Measurements from ENCODE around the gene ARFRP1.

The ARFRP1 gene

GRCh38 chr20:63701329-63702035, 6.3 kb downstream of the ARFRP1 start:
- DNase-seq (ENCODE audit: low spot score) = no peak

- no peak for DNase-seq (ENCODE audit: low spot score)
These were observed 6.8 kb downstream of the ARFRP1 start for GRCh38 chr20:63701051-63701328.

- DNase-seq (ENCODE audit: low spot score) = no peak
These were observed 7.4 kb downstream of the ARFRP1 start for GRCh38 chr20:63700199-63701050.

GRCh38 chr20:63699466-63700198, 8.1 kb downstream of the ARFRP1 start:
- no peak for DNase-seq (ENCODE audit: low spot score)

- DNase-seq (ENCODE audit: low spot score) = no peak
These were observed 8.9 kb downstream of the ARFRP1 start for GRCh38 chr20:63698739-63699465.

GRCh38 chr20:63697868-63698545, 9.8 kb downstream of the ARFRP1 start:
- no peak for DNase-seq (ENCODE audit: low spot score)

GRCh38 chr20:63697357-63697867, 10.4 kb downstream of the ARFRP1 start:
- no peak for DNase-seq (ENCODE audit: low spot score)

- no peak for DNase-seq (ENCODE audit: low spot score)
These were observed 11.0 kb downstream of the ARFRP1 start, which contains the start of gene TNFRSF6B for GRCh38 chr20:63696628-63697356. TSS of gene TNFRSF6B (plus strand) at chr20:63696652. CDS start at chr20:63696768, 116 bp downstream.

- no peak for DNase-seq (ENCODE audit: low spot score)
These were observed 11.5 kb downstream of the ARFRP1 start for GRCh38 chr20:63696306-63696627.

GRCh38 chr20:63695424-63696305, 12.1 kb downstream of the ARFRP1 start:
- no peak for DNase-seq (ENCODE audit: low spot score)

GRCh38 chr20:63694584-63695423, 13.0 kb downstream of the ARFRP1 start:
- no peak for DNase-seq (ENCODE audit: low spot score)

- no peak for DNase-seq (ENCODE audit: low spot score)
These were observed 13.8 kb downstream of the ARFRP1 start for GRCh38 chr20:63693733-63694583.

- DNase-seq (ENCODE audit: low spot score) = no peak
These were observed 14.6 kb downstream of the ARFRP1 start for GRCh38 chr20:63693083-63693732.

- no peak for DNase-seq (ENCODE audit: low spot score)
These were observed 15.2 kb downstream of the ARFRP1 start for GRCh38 chr20:63692436-63693082.

GRCh38 chr20:63691711-63692435, 15.9 kb downstream of the ARFRP1 start:
- DNase-seq (ENCODE audit: low spot score) = no peak

Data from COLO829 (cell line).